Activated naive CD8-positive, alpha-beta T cell treated with anti-CD3 and anti-CD28 coated beads, Interleukin-2, amount 50 U/mL, for 24 hours (primary cell): Measurements from ENCODE around the gene PPIL6.

Experiments used
- ATAC-seq: fragments of 150-1000 bp; cut with Tn5 transposase; one replicate; pipeline ENCODE4 v1.10.0; 2021
- DNase-seq: peaks from one replicate; pipeline ENCODE4 v3.0.0; 2021
- H3K27ac Mint-ChIP-seq: one replicate; pipeline ENCODE4 v1.8.0; 2021; ENCODE audit warnings: mild to moderate bottlenecking, mixed read lengths
- H3K27me3 Mint-ChIP-seq: one replicate; pipeline ENCODE4 v1.8.0; 2021; ENCODE audit warnings: mixed read lengths
- H3K36me3 Mint-ChIP-seq: one replicate; pipeline ENCODE4 v1.8.0; 2021; ENCODE audit warnings: low read depth, mixed read lengths
- H3K4me1 Mint-ChIP-seq: one replicate; pipeline ENCODE4 v1.8.0; 2021; ENCODE audit warnings: mixed read lengths
- H3K4me3 Mint-ChIP-seq: one replicate; pipeline ENCODE4 v1.8.0; 2021; ENCODE audit warnings: mild to moderate bottlenecking, moderate library complexity, mixed read lengths
- H3K9me3 Mint-ChIP-seq: one replicate; pipeline ENCODE4 v1.8.0; 2021; ENCODE audit warnings: mixed read lengths

Gene PPIL6

GRCh38 chr6:109456710-109457561, 16.5 kb upstream of the PPIL6 start:
- Mint-ChIP-seq H3K4me1 (peaks cover 69% of the 10 kb centered on the region), H3K27ac (peak overlapping the region; percentile 46)

GRCh38 chr6:109456111-109456583, 15.7 kb upstream of the PPIL6 start:
- Mint-ChIP-seq H3K27me3 (no peaks in the 10 kb centered on the region), H3K36me3 (peaks cover 26% of the 10 kb centered on the region), H3K4me3 (peak overlapping the region; percentile 45), H3K4me1 (peaks cover 66% of the 10 kb centered on the region), H3K9me3 (no peaks in the 10 kb centered on the region), H3K27ac (no peak overlapping the region)
- DNase-seq (no peak), ATAC-seq (no peak)

More at GRCh38 chr6:109456710-109457561, 16.5 kb upstream of the PPIL6 start:
- Mint-ChIP-seq H3K4me3 (peak overlapping the region; percentile 45), H3K36me3 (peaks cover 28% of the 10 kb centered on the region), H3K9me3 (peaks cover 3% of the 10 kb centered on the region), H3K27me3 (no peaks in the 10 kb centered on the region)
- ATAC-seq (no peak), DNase-seq (no peak)

- no peaks in the 10 kb centered on the region for H3K9me3 Mint-ChIP-seq
- peak within 1 kb of the TSS; percentile 97 for H3K4me3 Mint-ChIP-seq
- peaks cover 66% of the 10 kb centered on the region for H3K4me1 Mint-ChIP-seq
- H3K27ac Mint-ChIP-seq, result peak within 1 kb of the TSS; percentile 96
- ATAC-seq (peak; percentile 53), DNase-seq (peak; percentile 75)
- peaks cover 24% of the 10 kb centered on the region for H3K36me3 Mint-ChIP-seq
- H3K27me3 Mint-ChIP-seq, result no peaks in the 10 kb centered on the region
These were observed 15.1 kb upstream of the PPIL6 start, which contains the start of gene MICAL1 for GRCh38 chr6:109455437-109456110. MICAL1 (minus strand) TSS chr6:109455772; CDS start chr6:109454196, 1,576 bp downstream.

GRCh38 chr6:109454496-109455436, 14.3 kb upstream of the PPIL6 start:
- peak overlapping the region; percentile 96 for H3K27ac Mint-ChIP-seq
- ATAC-seq (peak; percentile 53), DNase-seq (peak; percentile 73)
- H3K9me3 Mint-ChIP-seq, result no peaks in the 10 kb centered on the region
- peak overlapping the region; percentile 97 for H3K4me3 Mint-ChIP-seq
- H3K4me1 Mint-ChIP-seq, result peaks cover 67% of the 10 kb centered on the region
- peaks cover 23% of the 10 kb centered on the region for H3K36me3 Mint-ChIP-seq
- no peaks in the 10 kb centered on the region for H3K27me3 Mint-ChIP-seq

GRCh38 chr6:109453594-109454495, 13.4 kb upstream of the PPIL6 start:
- Mint-ChIP-seq H3K36me3 (peaks cover 18% of the 10 kb centered on the region), H3K4me1 (peaks cover 66% of the 10 kb centered on the region), H3K4me3 (peak overlapping the region; percentile 97), H3K27me3 (no peaks in the 10 kb centered on the region), H3K9me3 (no peaks in the 10 kb centered on the region), H3K27ac (peak overlapping the region; percentile 96)
- ATAC-seq (no peak), DNase-seq (no peak)

GRCh38 chr6:109453156-109453555, 12.7 kb upstream of the PPIL6 start:
- DNase-seq (no peak), ATAC-seq (no peak)
- H3K4me1 Mint-ChIP-seq, result peaks cover 62% of the 10 kb centered on the region
- no peak overlapping the region for H3K4me3 Mint-ChIP-seq
- no peak overlapping the region for H3K27ac Mint-ChIP-seq
- H3K9me3 Mint-ChIP-seq, result no peaks in the 10 kb centered on the region
- H3K27me3 Mint-ChIP-seq, result no peaks in the 10 kb centered on the region
- H3K36me3 Mint-ChIP-seq, result peaks cover 16% of the 10 kb centered on the region

- DNase-seq, result no peak
- Mint-ChIP-seq H3K4me3 (no peak overlapping the region), H3K27ac (peak overlapping the region; percentile 39), H3K4me1 (peaks cover 52% of the 10 kb centered on the region), H3K9me3 (no peaks in the 10 kb centered on the region), H3K36me3 (peaks cover 13% of the 10 kb centered on the region), H3K27me3 (no peaks in the 10 kb centered on the region)
- ATAC-seq, result no peak
These were observed 11.8 kb upstream of the PPIL6 start for GRCh38 chr6:109452181-109452580.

- no peaks in the 10 kb centered on the region for H3K27me3 Mint-ChIP-seq
- H3K4me1 Mint-ChIP-seq, result peaks cover 44% of the 10 kb centered on the region
- no peak overlapping the region for H3K27ac Mint-ChIP-seq
- no peak for DNase-seq
- no peaks in the 10 kb centered on the region for H3K9me3 Mint-ChIP-seq
- no peak overlapping the region for H3K4me3 Mint-ChIP-seq
- H3K36me3 Mint-ChIP-seq, result peaks cover 13% of the 10 kb centered on the region
- no peak for ATAC-seq
These were observed 10.9 kb upstream of the PPIL6 start for GRCh38 chr6:109451376-109451775.

- peaks cover 41% of the 10 kb centered on the region for H3K4me1 Mint-ChIP-seq
- no peaks in the 10 kb centered on the region for H3K9me3 Mint-ChIP-seq
- no peak for ATAC-seq
- DNase-seq, result no peak
- H3K4me3 Mint-ChIP-seq, result no peak overlapping the region
- H3K27me3 Mint-ChIP-seq, result no peaks in the 10 kb centered on the region
- no peak overlapping the region for H3K27ac Mint-ChIP-seq
- H3K36me3 Mint-ChIP-seq, result peaks cover 15% of the 10 kb centered on the region
These were observed 10.4 kb upstream of the PPIL6 start for GRCh38 chr6:109450801-109451200.

GRCh38 chr6:109449795-109450673, 9.6 kb upstream of the PPIL6 start:
- peaks cover 38% of the 10 kb centered on the region for H3K4me1 Mint-ChIP-seq
- ATAC-seq (peak; percentile 12), DNase-seq (no peak)
- no peaks in the 10 kb centered on the region for H3K27me3 Mint-ChIP-seq
- no peak overlapping the region for H3K4me3 Mint-ChIP-seq
- peaks cover 15% of the 10 kb centered on the region for H3K36me3 Mint-ChIP-seq
- H3K27ac Mint-ChIP-seq, result no peak overlapping the region
- no peaks in the 10 kb centered on the region for H3K9me3 Mint-ChIP-seq

- Mint-ChIP-seq H3K36me3 (peaks cover 16% of the 10 kb centered on the region), H3K4me1 (peaks cover 32% of the 10 kb centered on the region), H3K4me3 (no peak overlapping the region), H3K27ac (no peak overlapping the region), H3K27me3 (no peaks in the 10 kb centered on the region), H3K9me3 (no peaks in the 10 kb centered on the region)
- DNase-seq (no peak), ATAC-seq (peak; percentile 3)
These were observed 8.8 kb upstream of the PPIL6 start for GRCh38 chr6:109449064-109449794.

- Mint-ChIP-seq H3K9me3 (no peaks in the 10 kb centered on the region), H3K4me1 (peaks cover 27% of the 10 kb centered on the region), H3K4me3 (no peak overlapping the region), H3K36me3 (peaks cover 17% of the 10 kb centered on the region), H3K27ac (peak overlapping the region; percentile 48), H3K27me3 (no peaks in the 10 kb centered on the region)
- DNase-seq, result no peak
- no peak for ATAC-seq
These were observed 8.2 kb upstream of the PPIL6 start for GRCh38 chr6:109448615-109449014.
